DMS79 (cell line): Measurements from ENCODE around the gene CCDC60.

Experiments
- DNase-seq: peaks from one replicate; lab custom pipeline; 2025; lab: John Stamatoyannopoulos, UW

Gene CCDC60

GRCh38 chr12:119389687-119390086 is 55.2 kb downstream of the CCDC60 start:
- no peak for DNase-seq

- DNase-seq = no peak
Measured at GRCh38 chr12:119391673-119392072, 57.1 kb downstream of the CCDC60 start.

- peak; percentile 70 for DNase-seq
Measured at GRCh38 chr12:119393677-119394076, 59.1 kb downstream of the CCDC60 start.

- DNase-seq = no peak
Measured at GRCh38 chr12:119397540-119397939, 63.0 kb downstream of the CCDC60 start.

GRCh38 chr12:119398190-119398589 is 63.7 kb downstream of the CCDC60 start:
- no peak for DNase-seq

- DNase-seq = no peak
Measured at GRCh38 chr12:119399301-119399700, 64.8 kb downstream of the CCDC60 start.

- DNase-seq = peak; percentile 53
Measured at GRCh38 chr12:119406308-119406707, 71.8 kb downstream of the CCDC60 start.

- DNase-seq = no peak
Measured at GRCh38 chr12:119406811-119407210, 72.3 kb downstream of the CCDC60 start.

GRCh38 chr12:119409043-119409442 is 74.5 kb downstream of the CCDC60 start:
- no peak for DNase-seq

- DNase-seq = no peak
Measured at GRCh38 chr12:119410396-119410795, 75.9 kb downstream of the CCDC60 start.

- DNase-seq = no peak
Measured at GRCh38 chr12:119412306-119412705, 77.8 kb downstream of the CCDC60 start.

GRCh38 chr12:119412811-119413794 is 78.6 kb downstream of the CCDC60 start:
- peak; percentile 57 for DNase-seq

GRCh38 chr12:119415714-119416113 is 81.2 kb downstream of the CCDC60 start:
- no peak for DNase-seq

GRCh38 chr12:119417440-119417839 is 82.9 kb downstream of the CCDC60 start:
- peak; percentile 34 for DNase-seq

GRCh38 chr12:119419381-119419780 is 84.9 kb downstream of the CCDC60 start:
- no peak for DNase-seq

GRCh38 chr12:119423285-119423684 is 88.8 kb downstream of the CCDC60 start:
- no peak for DNase-seq

- no peak for DNase-seq
Measured at GRCh38 chr12:119425623-119426022, 91.1 kb downstream of the CCDC60 start.

- no peak for DNase-seq
Measured at GRCh38 chr12:119431151-119431550, 96.6 kb downstream of the CCDC60 start.

GRCh38 chr12:119432949-119433348 is 98.4 kb downstream of the CCDC60 start:
- no peak for DNase-seq

- DNase-seq = no peak
Measured at GRCh38 chr12:119440803-119441360, 106.4 kb downstream of the CCDC60 start.

- no peak for DNase-seq
Measured at GRCh38 chr12:119444462-119445044, 110.0 kb downstream of the CCDC60 start.

GRCh38 chr12:119446459-119446858 is 111.9 kb downstream of the CCDC60 start:
- DNase-seq = no peak

- DNase-seq = no peak
Measured at GRCh38 chr12:119447126-119447525, 112.6 kb downstream of the CCDC60 start.
